ENCODE results near the gene SUCO. TPM values are rescaled to one million over a fixed set of nuclear protein-coding genes. Genes with fewer than 3 reads are reported as not detected.

Gene SUCO
- total RNA-seq, 4 donors from 2014 or later = 34.7 to 67.9 (median 37.7) TPM

DNA sequence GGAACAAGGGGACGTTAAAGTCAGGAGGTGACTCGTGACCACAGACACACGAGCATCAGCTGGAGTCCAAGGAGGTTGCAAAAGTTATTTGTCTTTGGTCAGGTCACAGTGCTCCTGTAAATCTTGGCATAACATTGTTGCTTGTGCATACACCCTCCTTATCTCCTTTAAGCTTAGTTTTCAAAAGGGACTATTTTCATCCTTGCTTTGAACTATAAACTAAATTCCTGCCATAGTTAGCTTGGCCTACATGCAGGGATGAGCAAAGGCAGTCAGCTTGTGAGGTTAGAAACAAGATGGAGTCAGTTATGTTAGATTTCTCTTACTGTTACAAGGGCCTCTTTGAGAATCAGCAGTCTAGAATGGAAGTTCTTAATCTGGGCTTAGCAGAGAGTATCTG, 97.9 kb downstream of the SUCO start:
- no peaks in the 10 kb centered on the region for H3K9me3 ChIP-seq
- intact Hi-C loops (cut with DNase I) = no loop called here
- WGBS, 2 donors = 75 to 83% methylated on average over 3 of the region's 3 CpGs
- TF ChIP-seq POLR2A (IDR thresholded peaks at IDR 0.05) = no peak
- TF ChIP-seq CTCF (IDR thresholded peaks at IDR 0.05) = no peak
- no peaks in the 10 kb centered on the region for H3K27me3 ChIP-seq
- H3K4me3 ChIP-seq (replicated peaks in 1 of 3) = no peak overlapping the region
- no peak overlapping the region for H3K27ac ChIP-seq
- no peaks in the 10 kb centered on the region for H3K4me1 ChIP-seq
- DNase-seq = no peak
- no peaks in the 10 kb centered on the region for H3K36me3 ChIP-seq

GRCh38 chr1:172637522-172637921, 104.6 kb downstream of the SUCO start:
- WGBS, 2 donors = 94 to 97% methylated on average over 2 of the region's 2 CpGs
- no peak overlapping the region for H3K4me3 ChIP-seq (replicated peaks in 1 of 3)
- no peaks in the 10 kb centered on the region for H3K36me3 ChIP-seq
- H3K27ac ChIP-seq = no peak overlapping the region
- no peak for TF ChIP-seq POLR2A (IDR thresholded peaks at IDR 0.05)
- TF ChIP-seq CTCF (IDR thresholded peaks at IDR 0.05) = no peak
- intact Hi-C loops (cut with DNase I) = no loop called here
- DNase-seq = no peak
- H3K9me3 ChIP-seq = no peaks in the 10 kb centered on the region
- no peaks in the 10 kb centered on the region for H3K27me3 ChIP-seq
- no peaks in the 10 kb centered on the region for H3K4me1 ChIP-seq

DNA sequence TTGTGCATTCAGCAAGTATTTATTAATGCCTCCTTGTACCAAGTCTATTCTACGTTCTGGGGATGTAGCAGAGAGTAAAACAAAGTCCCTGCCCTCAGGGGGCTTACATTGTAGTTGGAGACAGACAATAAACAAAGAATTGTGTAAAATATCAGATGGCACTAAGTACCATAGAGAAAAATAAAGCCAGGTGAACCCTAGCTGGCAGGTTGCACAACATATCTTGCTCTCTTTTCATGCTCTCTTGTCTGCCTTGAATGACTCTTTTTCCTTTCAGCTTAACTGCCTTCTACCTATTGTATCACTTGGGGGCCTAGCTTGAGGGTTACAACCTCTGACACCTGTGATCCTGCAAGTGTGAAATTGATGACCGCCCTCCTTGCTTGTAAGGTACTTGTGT, 105.3 kb downstream of the SUCO start:
- TF ChIP-seq CTCF (IDR thresholded peaks at IDR 0.05) (no peak), POLR2A (IDR thresholded peaks at IDR 0.05) (no peak)
- Histone ChIP-seq H3K36me3 (no peaks in the 10 kb centered on the region), H3K9me3 (no peaks in the 10 kb centered on the region)

GRCh38 chr1:172638885-172639831, 106.2 kb downstream of the SUCO start:
- H3K36me3 ChIP-seq = no peaks in the 10 kb centered on the region
- no peaks in the 10 kb centered on the region for H3K9me3 ChIP-seq
- H3K27ac ChIP-seq = no peak overlapping the region
- no peaks in the 10 kb centered on the region for H3K4me1 ChIP-seq
- DNase-seq = no peak
- no peak for TF ChIP-seq CTCF (IDR thresholded peaks at IDR 0.05)
- TF ChIP-seq POLR2A (IDR thresholded peaks at IDR 0.05) = no peak
- intact Hi-C loops (cut with DNase I) = no loop called here
- H3K4me3 ChIP-seq (replicated peaks in 1 of 3) = no peak overlapping the region
- H3K27me3 ChIP-seq = no peaks in the 10 kb centered on the region
- WGBS, 2 donors = 83 to 89% methylated on average over 9 of the region's 9 CpGs

More for the DNA sequence above, 105.3 kb downstream of the SUCO start:
- no peaks in the 10 kb centered on the region for H3K27me3 ChIP-seq
- 86 to 87% methylated on average over 2 of the region's 2 CpGs for WGBS, 2 donors
- intact Hi-C loops (cut with DNase I) = no loop called here
- DNase-seq = no peak
- H3K4me3 ChIP-seq (replicated peaks in 1 of 3) = no peak overlapping the region
- H3K27ac ChIP-seq = no peak overlapping the region
- no peaks in the 10 kb centered on the region for H3K4me1 ChIP-seq

DNA sequence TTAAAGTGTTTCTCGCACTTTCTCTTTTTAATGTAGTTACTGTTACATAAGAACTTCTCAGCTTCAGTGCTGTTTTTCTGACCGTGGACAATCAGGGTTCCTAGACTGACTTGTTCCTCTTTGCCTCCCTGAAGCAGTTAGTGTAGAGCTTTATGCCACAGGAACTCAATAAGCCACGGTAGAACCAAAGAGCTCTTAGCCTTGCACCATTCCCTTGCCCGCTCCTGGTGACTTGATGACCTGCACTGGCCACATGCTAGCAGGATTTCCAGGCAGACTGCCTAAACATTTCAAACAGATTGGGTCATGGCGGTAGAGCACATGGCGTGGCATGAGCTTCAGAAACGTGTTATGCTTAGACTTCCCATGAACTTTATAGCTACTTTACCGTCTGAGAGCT, 107.2 kb downstream of the SUCO start:
- 86 to 91% methylated on average over 8 of the region's 8 CpGs for WGBS, 2 donors
- Histone ChIP-seq H3K4me3 (replicated peaks in 1 of 3) (no peak overlapping the region), H3K27ac (no peak overlapping the region), H3K36me3 (no peaks in the 10 kb centered on the region), H3K27me3 (no peaks in the 10 kb centered on the region), H3K4me1 (no peaks in the 10 kb centered on the region), H3K9me3 (no peaks in the 10 kb centered on the region)
- TF ChIP-seq CTCF (IDR thresholded peaks at IDR 0.05) = no peak
- no peak for TF ChIP-seq POLR2A (IDR thresholded peaks at IDR 0.05)
- DNase-seq = no peak
- intact Hi-C loops (cut with DNase I) = no loop called here

Measured in thyroid gland (tissue), 4 donors.